HG03045 (cell line): ENCODE data around the gene HIRA.
"Not testable (repeated sequence)": the region's sequence is repeated elsewhere in the genome, so short reads cannot be mapped to it uniquely, and the experiment has no call there.

Experiments used
- ATAC-seq: cut with Tn5 transposase; IDR thresholded peaks from one replicate; pipeline ENCODE4 v1.9.1; 2021; ENCODE audit warnings: mild to moderate bottlenecking, moderate library complexity; ENCODE audit not compliant: unreplicated experiment

HIRA gene

DNA sequence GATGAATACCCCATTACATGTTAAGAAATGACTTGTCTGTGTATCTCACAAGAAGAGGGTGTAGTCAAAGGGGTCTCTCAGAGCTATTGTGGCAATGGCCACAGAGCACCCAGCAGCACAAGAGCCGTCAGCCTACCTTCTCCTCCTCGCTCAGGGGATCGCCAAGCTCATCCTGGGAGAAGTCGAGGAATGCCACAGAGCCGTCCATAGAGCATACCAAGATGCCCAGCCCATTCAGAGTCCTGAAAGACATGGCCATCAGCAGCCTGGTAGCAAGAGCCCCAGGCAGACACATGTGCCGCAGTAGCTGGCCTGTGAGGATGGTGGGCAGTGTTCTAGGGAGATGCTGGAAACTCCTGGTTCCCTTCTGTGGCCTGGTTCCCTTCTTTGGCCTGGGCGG is 44.0 kb downstream of the HIRA start:
- ATAC-seq, result no peak

DNA sequence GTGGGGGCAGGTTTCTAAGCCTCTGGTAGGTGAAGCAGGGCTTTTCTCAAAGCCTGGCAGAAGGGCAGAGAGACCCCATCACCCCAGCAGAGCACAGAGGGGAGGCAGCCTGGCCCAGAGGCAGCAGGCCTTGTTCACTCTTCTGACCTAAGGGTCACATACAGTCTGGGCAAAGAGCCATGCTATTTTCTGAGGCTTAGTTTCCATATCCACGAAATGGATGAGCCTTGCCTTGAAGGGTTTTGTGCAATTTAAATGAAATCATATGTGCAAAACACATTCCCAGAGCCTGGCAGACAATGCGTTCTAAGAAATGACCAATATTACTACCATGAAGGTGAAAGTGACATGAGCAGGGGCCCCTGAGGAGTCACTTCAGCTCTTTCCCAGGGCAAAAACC is 44.5 kb downstream of the HIRA start:
- no peak for ATAC-seq

DNA sequence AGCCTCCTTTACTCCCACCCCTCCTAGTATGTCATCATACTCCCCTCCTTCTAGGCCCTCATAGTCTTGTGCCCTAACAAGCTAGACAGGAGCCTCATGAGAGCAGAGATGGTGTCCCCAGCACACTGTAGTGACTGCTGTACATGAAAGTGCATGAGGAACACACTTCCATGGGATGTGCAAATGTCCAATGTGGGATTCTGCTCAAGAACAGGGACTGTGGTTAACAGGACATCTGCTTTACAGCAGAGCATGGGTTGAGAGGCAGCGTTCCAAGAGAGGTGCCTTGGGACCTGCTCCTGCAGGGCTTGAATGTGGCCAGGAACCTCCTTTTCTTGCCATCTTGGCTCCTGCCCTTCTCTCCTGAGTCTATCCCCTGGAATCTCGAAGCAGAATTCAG is 45.3 kb downstream of the HIRA start:
- no peak for ATAC-seq

DNA sequence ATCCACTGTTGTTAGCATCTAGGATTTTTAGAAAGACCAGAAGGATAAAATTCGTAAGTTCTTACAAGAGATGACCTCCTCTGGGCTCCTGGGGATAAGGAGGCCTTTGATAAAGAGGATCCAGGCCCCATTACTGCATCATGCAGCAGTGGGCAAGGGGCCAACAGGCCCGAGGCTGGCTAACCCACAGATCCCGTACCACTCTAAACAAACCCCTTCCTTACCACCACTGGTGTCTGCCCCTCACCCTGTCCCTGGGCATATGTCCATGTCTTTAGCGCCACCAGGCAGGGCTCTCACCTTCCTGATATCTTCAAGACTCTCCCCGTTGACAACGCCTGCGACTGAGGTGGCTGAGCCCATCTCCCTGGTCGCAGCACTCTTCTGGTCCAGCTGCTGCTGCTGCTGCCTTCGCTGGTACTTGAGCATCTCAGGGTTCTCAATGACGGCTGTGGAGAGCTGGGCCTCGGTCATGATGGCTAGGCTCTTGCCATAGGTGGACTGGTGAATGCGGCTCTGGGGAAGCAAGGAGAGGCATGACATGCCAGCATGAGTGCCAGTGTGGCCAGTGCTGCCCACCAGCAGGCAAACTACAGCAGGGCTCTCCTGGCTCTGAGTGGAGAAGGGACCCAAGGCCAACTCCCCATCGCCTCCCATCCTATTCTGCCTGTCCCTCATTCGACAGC is 46.2 kb downstream of the HIRA start:
- no peak for ATAC-seq

DNA sequence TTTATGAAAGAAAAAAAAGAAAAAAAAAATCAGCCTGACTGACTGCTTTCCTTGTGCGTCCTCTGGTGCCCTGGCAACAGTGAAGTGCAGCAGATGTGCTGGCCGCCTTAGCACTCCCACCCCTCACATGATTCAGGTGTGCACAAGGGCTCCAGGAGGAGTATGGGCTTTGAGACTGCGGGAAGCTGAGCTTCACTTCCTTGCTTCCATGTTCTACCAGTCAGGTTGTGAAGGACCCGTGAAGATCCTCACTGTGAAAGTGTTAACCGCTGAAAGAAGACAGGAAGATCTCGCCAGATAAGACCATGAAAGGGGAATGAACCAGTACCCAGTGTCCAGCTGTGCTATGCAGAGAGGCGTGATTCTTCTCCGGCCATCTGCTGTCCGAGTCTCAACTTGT is 48.2 kb downstream of the HIRA start:
- ATAC-seq, result no peak

DNA sequence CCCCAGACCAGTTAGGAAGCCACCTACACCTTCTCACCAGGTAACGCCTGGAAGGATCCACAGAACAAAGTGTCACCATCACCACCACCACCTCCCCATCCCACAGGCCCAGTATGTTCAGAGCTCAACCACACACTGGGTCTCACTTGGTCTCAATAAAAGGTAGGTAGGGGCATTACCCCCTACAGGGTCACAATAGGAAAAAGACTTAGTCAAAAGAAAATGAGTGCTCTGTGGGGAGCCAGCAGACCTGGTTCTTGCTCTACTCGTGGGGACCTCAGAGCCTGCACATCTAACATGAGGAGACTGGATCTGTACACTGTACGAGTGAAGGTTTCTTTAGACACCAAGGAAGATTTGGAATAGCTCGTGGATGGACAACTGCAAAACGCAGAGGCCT is 49.3 kb downstream of the HIRA start:
- no peak for ATAC-seq

DNA sequence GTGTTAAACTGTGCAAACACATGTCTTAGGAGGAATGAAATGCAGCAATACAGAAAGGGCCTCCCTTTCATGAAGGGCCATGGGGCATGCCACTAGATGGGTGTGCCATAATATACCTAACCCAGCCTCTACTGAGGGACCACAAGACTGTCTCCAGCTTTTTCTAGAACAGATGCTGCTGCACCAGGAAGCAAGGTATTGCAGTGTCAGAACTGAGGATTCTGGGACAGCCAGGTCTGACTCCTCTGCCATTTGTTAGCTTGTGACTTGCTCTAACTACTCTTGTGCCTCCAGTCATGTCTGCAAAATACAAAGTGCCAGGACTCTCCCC is 53.2 kb downstream of the HIRA start:
- ATAC-seq, result no peak

DNA sequence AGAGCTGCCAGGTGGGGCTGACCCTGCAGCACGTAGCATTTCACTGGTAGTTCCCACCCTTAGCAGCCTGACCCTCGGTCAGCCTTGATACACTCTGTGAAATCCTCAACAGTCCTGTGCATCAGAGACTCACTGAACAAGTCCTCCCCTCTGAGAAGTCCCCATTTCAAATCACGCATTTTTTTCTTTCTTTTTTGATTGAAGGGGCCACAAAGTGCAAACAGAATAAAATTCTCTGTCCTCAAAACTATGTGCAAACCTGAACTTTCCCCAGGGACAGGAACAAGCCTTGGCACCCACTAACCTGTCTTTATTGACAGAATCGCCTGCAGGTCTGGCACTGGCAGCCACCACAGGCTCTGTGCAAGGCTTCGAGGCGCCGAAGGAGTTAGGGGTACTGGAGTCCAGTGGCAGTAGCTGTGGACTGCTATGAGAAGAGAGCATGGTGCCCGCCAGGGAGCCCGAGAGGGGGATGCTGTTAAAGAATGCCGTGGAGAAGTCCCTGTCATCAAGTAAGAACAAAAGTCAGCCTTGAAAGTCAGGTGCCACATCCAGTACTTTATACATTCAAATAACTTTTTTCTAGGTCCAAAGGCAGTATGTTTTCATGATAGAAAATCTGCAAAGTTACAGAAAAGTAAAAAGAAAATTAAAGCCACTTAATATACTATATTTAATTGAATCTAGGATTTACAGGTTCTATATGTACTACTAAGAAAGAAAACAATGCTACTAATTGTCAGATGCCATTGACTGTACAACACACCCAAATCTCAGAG is 53.8 kb downstream of the HIRA start:
- no peak for ATAC-seq

DNA sequence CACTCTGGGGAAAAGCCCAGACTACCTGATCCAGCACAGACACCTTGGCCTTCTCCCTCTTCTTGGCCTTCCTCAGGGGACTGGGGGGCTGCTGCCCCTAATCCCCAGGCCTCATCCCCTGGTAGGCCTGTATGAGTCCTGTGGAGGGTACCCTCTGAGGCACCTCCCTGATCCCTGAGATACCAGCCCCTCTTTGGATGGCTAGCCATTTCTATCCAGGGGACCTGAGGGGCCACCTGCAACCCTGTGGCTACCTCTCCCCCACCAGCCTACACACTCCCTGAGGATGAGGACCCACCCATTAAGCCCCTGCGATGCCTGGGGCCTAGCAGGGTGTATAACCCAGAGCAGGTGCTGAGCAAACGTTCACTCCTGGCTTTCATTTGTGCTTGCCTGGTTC is 54.6 kb downstream of the HIRA start:
- no peak for ATAC-seq

DNA sequence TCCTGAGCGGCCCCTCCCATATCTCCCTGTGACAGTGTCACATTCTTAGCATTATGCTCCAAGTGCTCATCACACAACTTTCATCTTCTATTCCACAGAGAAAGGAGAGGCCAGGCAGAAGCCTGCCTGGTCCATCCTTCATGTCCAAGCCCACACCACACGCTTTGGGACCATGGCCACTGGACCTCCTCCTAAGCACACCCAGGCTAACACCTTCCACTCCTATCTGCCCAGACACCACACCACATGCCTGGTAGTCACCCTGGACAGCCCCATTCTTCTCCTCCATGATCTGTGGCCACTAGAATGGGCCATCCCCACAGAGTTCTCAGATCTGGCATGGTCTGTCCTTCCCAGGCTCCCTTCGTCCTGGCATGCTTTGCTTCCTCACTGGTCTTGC is 55.3 kb downstream of the HIRA start:
- ATAC-seq, result no peak

DNA sequence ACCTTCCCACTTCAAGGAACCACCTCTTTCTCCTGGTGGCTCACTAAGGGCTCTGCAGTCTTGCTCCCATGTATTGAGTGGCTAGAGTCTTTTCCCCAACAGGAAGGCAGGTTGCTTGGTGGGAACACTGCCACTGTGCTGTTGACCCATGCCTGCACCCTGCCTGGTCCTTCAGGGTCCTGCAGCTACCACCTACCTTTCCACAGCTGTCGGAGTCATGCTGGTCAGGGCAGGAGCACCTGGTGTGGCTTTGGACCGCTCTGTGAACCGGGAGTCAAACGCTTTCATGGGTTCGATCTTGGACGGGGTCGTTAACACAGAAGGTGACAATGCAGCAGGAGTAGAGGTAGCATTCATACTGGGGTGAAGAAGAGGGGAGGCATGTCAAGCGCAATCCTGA is 56.1 kb downstream of the HIRA start:
- no peak for ATAC-seq

DNA sequence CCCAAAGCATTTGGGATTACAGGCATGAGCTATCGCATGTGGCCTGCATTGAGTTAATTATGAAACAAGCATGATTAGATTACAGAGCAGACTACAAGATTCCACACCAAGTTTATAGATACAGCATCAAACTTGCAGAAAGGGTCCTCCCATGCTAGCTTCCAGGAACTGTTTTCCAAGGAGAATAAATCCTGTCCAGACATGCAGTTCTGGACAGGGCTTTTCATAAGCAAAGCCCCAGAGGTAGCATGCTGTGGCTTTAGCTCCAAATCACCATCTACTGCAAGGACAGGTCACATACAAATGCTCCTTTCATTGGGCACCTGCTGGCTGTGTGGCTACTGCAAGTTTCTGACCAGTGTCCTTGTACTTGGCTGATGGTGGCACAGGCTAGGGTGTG is 57.1 kb downstream of the HIRA start:
- no peak for ATAC-seq

DNA sequence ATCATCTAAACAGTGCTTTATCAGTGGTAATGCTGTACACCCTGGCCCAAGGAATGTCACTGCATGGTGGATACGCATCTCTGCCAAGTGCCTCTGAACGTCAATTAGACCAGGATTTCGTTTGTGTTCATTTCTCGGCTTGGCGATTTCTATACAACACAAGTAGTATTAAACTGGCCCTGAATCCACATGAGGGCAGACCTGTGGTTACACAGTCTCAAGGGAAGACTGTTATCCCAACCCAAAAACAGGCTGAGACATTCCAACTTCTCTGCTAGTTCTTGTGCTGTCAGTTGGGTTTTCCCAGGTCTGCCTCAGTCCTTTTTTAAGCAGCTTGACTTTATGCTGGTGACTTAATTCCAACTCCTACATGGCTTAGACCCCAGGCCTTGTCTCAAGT is 58.1 kb downstream of the HIRA start:
- no peak for ATAC-seq

DNA sequence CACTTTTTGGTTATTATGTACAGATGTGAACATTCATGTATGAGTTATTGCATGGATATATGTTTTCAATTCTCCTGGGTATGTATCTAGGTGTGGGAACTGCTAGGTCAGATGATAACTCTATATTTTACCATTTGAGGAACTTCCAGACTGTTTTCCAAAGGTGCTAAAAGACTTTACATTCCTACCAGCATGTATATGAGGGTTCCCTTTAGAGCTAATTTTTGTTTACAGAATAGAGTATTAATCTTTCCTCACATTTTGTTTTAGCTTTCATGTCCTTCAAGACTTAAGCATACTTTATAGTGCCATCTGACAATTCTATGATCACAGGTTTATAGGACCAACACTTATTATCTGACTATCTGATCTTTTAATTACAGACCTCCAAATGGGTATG is 59.6 kb downstream of the HIRA start:
- ATAC-seq, result no peak

DNA sequence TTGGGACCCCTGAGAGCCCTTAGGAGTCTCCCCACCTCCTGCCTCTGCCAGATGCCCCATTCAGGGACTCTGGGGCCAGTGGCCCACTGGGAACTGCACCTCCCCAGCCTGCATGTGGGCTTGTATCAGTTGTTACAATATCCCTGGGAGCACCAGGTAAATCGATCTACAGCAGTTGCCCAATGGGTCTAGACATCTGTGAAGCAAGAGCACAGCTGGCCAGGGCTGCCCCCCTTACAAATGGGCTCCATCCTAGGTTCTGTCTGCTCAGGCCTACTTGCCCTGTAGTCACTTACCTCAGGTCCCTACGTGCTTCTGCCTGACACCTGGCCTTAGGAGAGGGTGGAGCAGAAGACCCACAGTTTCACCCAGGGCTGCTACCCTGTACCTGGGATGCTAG is 62.7 kb downstream of the HIRA start:
- no peak for ATAC-seq

DNA sequence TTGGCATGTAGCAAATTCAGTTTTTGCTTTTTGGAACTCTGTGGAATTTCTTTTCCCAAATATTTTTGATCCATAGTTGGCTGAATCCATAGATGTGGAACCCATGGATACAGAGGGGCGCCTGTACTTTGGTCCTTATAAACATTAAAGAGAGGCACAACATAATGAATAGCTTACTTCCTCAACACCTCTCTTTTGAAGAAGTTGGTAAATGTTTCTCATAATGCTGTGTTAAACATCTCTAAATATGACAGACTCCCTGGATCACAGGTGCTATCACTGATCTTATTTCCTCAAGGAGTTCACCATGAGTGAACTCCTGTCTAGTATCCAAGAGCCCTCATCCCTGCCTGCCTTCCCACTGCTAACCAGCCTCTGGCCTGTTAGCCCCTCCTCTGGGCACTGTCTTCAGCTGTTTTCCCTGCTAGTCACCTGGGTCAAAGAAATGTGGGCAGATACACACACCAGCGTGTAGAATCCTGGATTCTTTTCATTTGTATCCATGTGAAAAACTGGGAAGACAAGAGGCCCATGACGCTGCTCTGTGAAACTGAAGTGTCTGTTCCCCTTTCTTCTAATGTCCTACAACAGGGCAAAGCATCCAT is 63.7 kb downstream of the HIRA start:
- no peak for ATAC-seq

DNA sequence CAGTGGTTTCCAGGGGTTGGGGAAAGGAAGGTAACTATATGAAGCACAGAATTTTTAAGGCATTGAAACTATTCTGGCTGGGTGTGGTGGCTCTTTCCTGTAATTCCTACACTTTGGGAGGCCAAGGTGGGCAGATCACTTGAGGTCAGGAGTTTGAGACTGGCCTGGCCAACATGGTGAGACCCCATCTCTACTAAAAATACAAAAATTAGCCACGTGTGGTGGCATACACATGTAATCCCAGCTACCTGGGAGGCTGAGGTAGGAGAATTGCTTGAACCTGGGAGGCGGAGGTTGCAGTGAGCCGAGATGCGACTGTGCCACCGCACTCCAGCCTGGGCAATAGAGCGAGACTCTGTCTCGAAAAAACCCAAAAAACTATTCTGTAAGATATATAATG is 68.0 kb downstream of the HIRA start:
- ATAC-seq, result not testable (repeated sequence)

DNA sequence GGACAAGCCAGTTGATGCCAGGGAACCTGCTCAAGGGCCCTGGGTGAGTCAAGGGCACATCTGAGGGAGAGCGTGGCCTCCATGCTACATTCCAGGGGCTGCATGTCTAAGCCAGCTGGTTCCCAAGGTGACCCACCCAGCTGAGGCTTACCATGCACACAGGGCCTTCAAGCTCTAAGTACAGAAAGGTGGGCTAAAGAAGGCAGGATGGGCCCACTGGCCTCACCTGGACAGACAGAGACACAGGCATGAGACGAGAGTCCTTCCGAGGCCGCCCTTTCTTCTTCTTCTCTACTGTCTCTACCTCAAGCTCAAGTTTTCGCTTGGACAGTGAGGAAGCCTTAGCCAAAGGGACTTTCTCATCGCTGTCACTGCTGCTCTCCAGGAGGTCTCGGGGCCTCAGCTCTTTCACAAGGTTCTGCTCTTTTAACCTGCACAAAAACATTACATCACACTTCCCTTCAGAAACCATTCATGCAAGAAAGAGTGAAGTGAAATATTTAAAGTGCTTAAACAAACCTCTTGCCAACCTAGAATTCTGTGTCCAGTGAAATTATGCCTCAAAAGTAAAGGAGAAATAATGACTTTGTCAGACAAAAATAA is 69.9 kb downstream of the HIRA start:
- ATAC-seq, result no peak

DNA sequence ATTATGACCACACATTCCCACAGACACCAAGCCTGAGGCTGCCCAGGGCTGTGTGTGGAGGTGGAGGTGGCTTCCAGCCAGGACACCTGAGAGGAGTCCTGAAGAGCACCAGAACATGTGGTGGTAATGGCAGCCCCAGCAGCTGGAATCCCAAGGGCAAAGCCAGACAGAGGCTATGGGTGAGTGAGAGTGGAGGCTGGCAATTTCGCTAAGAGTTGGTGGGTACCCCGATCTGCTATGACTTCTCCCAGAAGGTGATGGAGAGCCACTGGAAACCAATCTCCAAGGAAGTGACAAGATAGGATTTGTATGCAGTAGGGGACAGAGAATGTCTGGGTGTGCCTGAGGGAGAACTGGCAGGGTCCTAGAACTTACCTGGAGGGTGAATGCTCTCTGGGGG is 70.7 kb downstream of the HIRA start:
- ATAC-seq, result no peak

DNA sequence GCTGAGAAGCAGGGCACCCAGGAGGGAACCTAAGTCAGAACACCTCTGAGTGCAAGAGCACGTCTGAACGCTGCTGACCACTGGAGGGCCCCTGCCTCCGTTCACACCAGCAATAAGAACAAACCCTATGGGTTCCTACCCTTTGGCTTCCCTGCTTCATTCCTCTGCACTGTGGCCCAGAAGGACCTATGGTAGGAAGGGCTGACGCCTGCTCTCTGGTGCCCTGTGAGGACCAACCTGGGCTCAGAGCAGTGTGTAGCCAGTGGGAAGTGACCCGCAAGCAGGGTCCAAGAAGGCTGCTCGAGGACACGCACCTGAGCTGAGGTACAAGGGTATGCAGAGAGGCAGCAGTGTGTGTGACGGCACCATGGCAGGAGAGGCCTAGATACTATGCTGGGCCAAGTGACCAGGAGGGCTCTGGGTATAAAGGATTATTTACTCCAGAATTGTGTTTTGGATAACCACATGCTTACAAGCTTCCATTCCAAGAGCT is 71.2 kb downstream of the HIRA start:
- ATAC-seq, result no peak

DNA sequence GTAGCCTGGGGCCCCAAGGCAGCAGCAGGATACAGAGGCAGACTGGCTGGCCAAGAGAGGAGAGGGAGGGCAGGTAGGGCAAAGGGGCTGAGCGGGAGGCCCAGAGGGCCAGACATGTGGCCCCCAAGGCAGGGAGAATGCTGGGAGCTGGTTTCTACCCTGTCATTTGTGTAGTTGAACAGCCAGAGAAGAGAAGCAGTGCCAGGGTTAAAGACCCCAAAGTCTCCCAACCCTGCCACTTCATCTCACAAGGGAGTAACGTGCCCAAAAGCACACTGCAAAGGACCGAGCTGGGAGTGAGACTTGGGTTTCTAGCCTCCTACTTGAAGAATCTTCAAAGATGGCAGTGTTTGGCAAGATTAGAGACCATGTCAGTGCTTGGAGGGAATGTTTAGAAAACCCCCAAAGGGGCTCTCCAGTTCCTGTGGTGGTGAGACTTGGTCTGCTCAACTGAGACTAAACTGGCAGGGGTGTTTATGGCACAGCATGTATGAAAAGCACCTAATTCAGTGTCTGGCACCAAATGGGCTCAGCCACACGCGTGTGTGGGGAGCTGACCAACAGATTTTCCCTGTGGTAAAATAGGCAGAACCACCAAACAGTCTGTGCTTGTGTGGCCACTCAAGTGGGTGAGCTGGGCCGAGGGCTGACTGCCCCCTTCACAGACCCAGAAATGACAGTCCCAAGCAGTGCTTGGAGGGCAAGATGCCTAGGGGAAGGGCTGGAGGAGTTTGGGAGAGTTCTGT is 71.8 kb downstream of the HIRA start:
- no peak for ATAC-seq
